Activated naive CD4-positive, alpha-beta T cell treated with anti-CD3 and anti-CD28 coated beads, Interleukin-2, amount 50 U/mL, for 16 hours (primary cell): ENCODE results near the gene OR51B2.
"Not testable (repeated sequence)": the region's sequence is repeated elsewhere in the genome, so short reads cannot be mapped to it uniquely, and the experiment has no call there.

Source experiments
- DNase-seq: peaks from one replicate; pipeline ENCODE4 v3.0.0-alpha.2; 2020

OR51B2 gene, protein sequence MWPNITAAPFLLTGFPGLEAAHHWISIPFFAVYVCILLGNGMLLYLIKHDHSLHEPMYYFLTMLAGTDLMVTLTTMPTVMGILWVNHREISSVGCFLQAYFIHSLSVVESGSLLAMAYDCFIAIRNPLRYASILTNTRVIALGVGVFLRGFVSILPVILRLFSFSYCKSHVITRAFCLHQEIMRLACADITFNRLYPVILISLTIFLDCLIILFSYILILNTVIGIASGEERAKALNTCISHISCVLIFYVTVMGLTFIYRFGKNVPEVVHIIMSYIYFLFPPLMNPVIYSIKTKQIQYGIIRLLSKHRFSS

DNA sequence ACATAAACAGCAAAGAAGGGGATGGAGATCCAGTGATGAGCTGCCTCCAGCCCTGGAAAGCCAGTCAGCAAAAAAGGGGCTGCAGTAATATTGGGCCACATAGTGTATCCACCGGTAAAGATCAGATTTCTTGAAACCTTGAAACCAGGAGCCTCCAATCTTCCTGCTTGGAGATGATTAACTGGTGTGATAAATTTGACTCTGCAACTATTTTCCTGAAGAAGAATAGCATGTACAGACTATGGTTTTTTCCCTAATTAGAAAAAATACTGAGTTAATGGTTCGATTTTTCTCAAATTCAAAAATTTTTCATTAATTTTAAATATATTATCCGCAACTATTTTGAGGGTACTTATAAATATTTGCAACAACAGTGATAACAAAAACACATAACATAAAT, at the start of gene OR51B2:
Gene OR51B2, minus strand, starts transcription at position 101 of the 400 bp plus-strand sequence. Its CDS starts 0 bp downstream, at position 101.
- DNase-seq = no peak

DNA sequence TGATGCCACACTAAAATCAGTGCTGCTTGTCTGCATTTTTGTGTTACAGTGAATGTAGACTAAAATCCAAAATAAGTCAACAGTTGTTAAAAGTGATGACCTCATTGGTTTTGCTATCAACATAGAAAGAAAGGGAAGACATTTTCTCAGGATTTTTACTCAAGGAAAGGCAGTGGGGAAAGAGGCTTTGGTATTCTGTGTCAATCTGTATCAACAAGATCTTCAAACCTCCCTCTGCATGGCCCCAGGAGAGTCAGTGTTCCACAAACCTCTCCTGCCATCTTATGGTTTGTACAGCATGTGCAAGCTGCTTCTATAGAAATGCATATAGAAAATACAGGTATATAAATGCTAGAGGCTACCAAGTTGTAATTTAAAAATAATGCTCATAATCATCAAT, 45.7 kb upstream of the OR51B2 start:
- DNase-seq = no peak

DNA sequence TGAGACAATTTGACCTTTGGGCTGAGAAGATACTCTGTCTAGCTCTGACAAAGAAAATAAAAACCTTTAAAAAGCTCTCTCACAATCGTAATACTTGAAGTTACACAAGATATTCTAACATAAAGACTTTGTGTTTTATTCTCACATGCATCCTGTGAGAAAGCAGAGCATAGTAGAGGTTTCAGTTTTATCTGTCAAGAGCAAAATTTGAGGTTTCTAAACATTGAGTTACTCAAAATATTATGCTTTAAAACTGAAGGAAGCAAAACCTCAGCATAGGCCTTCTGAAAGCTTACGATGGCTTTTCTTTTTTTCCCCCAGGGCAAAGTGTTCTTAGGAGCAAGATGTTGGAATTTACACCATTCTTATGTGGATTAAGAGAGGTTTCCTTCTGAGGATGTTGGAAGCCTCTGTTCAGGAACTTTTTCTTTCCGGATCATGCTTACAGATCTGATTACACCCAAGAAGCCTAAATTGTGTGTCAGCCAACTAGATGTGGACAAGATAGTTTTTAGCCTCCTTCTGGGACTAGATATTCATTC, 44.5 kb upstream of the OR51B2 start:
- DNase-seq = no peak

DNA sequence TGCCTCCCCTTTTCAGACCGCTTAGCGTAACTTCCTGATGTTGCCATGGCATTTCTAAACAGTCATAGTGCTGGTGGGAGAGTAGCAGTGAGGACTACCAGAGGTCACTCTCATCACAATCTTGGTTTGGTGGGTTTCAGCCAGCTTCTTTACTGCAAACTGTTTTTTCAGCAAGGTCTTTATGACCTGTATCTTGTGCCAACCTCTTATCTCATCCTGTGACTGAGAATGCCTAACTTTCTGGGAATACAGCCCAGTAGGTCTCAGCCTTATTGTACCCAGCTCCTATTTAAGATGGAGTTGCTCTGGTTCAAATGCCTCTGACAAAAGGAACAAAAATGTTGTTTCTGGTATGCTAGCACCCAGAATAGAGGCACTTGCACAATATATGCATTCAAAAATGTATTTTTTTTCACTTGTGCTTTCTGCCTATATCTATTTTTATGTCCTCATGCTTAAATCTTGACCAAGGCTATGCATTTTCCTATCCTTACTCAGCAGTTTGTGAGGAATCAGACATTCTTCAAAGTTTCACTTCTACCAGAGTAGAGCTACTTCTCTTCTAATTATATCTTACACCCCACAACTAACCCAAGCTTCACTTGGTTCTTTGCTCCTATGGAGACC, 43.5 kb upstream of the OR51B2 start:
- DNase-seq = no peak

DNA sequence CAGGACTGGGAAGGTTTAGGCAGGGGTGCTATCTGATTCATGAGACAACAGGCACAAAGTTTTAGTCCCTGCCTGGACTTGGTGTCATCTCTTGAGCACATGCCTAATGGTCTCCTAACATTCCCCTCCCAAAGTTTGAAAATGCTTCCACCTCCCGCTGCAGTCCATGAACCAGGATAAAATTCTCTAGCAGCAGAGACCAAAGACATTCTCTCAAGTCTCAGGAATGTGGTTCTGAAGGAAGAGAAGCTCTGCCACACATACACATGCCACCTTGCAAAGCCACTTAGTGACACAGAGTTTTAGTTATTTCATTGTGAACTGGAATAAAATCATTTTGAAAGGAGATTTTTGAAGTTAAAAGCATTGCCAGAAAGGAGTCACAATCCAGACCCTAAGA, 42.8 kb upstream of the OR51B2 start:
- DNase-seq = no peak

DNA sequence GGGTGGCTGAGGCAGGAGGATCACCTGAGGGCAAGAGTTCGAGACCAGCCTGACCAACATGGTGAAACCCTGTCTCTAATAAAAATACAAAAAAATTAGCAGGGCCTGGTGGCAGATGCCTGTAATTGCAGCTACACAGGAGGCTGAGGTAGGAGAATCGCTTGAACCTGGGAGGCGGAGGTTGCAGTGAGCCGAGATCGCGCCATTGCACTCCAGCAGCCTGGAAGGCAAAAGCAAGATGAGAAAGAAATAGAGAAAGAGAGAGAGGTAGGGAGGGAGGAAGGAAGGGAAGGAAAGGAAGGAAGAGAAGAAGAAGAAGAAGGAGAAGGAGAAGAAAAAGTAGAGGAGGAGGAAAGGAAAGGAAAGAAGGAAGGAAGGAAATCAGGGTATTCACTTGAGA, 42.3 kb upstream of the OR51B2 start:
- not testable (repeated sequence) for DNase-seq

DNA sequence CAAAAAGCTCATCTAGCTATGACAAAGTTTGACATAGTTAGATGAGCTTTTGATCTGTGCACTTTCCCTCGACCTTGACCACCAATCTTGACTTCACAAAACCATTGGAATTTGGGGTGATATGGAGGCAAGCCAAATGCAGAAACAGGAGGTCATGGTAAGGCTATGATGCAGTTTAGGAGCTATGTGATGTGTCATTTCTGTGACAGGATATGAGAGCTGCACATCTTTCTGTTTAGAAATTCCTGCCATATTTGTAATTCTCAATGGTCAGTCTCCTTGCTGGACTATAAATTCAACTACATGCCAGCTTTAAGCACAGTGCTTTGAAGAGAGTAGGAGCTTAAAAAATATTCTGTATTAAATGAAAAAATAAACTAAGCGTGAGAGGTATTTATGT, 40.1 kb upstream of the OR51B2 start:
- no peak for DNase-seq

DNA sequence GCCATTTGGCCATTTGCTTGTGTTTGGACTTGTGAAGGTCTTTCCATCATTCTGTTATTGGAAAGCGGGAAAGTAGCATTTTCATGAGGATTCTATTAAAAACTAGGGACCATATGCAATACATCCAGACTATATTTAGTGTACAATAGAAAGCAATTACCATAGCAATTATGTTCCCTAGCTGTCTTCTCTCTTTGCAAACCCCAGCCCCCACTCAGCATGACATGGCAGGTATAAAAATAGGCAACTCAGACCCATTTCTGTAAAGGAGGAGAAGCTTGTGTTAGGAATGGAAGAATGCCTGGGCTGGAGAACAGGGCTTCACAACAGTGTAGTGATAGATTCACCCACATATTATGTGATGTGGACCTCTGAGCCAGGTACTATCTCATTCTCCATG, 39.6 kb upstream of the OR51B2 start:
- DNase-seq = no peak

DNA sequence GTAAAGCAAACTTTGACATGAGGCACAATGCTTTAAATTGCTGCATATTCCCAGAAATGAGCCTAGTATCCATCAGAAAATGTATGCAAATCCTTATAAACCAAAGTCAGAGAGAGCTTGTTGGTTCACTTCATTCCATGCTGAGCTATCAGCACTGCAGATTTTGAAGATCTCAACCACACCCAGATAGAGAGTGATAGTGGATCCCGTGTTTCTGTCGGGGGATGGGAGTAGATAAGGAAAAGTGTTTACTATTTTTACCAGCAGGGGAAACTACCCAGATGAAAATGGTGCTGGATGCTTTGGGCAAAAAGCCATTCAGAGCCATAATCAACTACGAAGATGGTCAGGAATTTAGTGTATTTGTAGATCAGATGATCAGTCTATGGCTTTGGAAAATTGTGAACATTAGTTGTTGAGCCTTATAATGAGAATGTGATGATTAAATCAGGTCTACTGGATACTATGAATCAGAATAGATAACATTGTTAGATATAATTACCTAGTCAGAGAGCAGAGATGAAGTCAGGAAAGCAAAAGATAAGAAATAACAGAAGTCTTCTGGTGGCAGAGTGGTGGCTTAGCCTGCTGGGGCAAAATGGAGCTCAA, 38.0 kb upstream of the OR51B2 start:
- no peak for DNase-seq

DNA sequence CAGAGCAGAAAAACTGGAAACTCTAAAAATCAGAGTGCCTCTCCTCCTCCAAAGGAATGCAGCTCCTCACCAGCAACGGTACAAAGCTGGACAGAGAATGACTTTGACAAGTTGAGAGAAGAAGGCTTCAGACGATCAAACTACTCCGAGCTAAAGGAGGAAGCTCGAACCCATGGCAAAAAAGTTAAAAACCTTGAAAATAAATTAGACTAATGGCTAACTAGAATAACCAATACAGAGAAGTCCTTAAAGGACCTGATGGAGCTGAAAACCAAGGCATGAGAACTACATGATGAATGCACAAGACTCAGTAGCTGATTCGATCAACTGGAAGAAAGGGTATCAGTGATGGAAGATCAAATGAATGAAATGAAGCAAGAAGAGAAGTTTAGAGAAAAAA, 31.9 kb upstream of the OR51B2 start:
- DNase-seq = not testable (repeated sequence)

DNA sequence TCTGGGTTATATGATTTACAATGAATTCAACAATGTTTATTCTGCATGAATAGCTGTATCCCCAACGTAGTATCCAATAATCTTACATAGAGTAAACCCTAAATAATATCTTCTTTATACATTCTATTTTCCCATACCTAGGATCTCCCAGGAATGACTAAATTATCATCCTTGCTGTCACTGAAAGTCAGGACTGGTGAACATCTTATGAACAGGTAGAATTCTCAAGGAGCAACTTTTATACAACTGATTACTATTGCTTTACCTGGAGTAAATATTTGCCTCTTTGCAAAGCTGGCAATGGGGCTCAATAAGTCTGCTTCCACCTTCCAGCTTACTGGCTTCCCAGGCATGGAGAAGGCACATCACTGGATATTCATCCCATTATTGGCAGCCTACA, 27.1 kb upstream of the OR51B2 start, which contains the start of gene OR51B6:
Gene OR51B6, plus strand, starts transcription at position 301 of the 400 bp plus-strand sequence. Its CDS starts 0 bp downstream, at position 301.
- no peak for DNase-seq

DNA sequence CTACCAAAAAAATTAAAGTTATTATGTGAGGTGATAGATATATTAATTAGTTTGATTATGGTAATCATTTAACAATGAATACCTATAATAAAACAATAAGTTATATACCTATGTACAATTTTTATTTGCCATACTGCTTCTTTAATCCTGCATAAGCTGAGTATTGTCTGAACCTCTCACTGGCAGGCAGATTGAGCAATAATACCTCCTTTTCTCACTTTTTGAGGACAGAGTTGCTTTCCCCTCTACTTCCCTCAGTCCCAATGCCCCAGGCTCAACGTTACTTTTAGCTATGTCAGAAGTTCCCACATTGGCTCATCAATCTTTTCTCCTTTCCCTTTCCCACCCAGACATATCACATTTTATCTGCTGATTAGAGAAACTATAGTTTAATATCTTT, 25.5 kb upstream of the OR51B2 start:
- DNase-seq = no peak

DNA sequence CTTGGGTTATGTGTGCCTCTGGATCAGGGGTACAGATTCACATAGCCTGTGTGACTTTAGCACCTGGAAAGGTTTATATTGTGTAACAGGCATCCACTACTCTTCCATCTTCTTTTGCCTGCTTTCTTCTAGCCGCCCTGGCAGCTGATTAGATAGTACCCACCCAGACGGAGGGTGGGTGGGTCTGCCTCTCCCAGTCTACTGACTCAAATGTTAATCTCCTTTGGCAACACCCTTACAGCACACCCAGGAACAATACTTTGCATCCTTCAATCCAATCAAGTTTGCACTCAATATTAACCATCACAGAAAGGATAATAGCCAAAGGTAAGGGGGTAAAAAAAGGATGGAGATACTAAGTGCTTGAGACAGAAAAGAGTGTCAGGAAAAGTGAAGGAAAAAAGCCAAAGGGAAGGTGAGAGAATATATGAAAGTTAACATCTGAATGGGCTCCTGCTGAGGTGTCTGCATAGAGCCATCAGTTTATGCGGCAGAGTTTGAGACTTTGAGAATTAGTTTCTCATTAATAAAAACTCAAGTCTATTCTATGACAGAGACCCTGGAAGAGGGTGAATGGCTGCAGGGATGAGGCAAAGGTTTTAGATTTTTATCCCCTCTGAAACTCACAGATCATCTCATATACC, 24.6 kb upstream of the OR51B2 start:
- DNase-seq = no peak

DNA sequence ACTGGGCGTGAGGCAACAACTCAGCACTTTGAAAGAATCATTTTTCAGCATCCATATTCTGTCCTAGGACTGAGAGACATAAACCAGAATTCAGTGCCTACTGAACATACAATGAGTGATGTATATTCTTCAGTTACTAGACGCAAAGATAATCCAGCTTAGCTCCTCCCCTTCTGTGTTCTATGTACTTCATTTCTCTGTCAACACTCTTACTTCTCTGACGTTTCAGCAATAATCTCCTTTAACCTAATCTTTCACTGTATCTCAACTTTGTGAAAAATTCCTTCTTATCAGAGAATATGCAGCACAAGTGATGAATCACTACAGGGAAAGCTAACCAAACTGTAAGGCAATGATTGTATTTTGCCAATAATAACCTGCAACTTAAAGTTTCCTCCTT, 21.7 kb upstream of the OR51B2 start:
- no peak for DNase-seq

DNA sequence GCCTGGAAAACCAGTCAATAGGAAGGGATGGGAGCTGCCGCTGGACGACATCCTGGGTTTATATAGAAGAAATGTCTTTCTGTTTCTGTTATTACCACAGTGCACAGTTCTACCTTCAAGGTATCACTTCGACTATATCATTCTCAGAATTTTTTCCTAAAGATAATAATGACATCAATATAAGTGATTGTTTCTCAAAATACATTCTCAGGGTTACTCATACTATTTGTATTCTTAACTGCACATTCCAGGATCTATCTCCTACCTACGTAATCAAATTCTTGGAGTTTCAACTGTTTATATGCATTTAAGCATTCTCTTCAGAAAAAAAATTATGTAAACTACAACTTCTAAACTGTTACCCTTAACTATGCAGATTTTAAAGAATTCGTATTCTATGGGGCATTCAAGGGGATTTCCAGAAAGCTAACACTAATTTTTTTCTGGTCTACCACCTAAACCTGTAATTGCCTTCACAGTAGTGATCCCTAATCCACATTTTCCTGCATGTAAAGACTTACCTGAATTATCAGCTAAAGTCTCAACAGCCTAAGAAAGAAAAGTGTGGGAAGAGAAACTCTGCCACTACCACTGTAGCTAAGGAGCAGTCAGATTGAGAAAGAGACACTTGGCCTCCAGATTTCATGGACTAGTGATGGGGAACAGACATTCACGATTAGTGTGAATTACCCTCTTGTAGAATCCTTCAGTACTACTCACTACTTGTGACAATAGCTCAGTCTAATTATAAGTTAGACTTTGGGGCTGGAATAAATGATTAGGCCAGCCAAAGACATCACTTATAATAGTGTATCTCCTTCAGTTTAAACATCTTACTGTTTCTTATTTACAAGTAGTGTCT, 19.6 kb upstream of the OR51B2 start, which contains the start of gene OR51B5:
Gene OR51B5, minus strand, starts transcription at position 51 of the 862 bp plus-strand sequence. Its CDS starts 0 bp downstream, at position 51.
- DNase-seq = no peak

DNA sequence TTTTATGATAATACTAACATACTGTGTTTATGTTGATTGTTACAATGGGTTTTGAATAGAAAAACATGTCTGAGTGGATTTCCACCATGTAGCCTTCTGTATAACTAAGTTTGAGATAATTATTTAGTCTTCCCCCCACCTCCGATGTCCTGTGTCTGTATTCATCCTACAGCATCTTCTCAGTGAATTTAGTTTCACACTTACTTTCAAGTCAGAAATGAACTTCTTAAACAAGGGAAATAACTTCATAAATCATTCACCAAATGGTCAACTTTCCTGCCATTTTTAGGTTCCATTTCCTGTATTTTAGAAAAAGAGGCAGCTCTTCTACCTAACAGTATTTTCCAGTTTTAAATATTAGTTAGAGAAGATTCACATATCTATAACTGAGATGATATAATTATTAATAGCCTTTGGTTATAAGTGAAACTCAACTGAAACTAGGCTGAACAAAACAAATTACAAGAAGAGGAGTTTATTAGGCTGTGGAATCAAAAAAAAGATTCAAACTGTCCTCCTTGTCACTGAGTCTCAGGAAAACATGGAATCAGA, 15.8 kb upstream of the OR51B2 start:
- DNase-seq = no peak

DNA sequence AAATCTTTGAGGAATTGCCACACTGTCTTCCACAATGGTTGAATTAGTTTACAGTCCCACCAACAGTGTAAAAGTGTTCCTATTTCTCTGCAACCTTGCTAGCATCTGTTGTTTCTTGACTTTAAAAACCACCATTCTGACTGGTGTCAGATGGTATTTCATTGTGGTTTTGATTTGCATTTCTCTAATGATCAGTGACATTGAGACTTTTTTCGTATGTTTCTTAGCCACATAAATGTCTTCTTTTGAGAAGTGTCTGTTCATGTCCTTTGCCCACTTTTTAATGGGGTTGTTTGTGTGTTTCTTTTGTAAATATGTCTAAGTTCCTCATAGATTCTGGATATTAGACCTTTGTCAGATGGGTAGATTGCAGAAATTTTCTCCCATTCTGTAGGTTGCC, 13.2 kb upstream of the OR51B2 start:
- DNase-seq = not testable (repeated sequence)

DNA sequence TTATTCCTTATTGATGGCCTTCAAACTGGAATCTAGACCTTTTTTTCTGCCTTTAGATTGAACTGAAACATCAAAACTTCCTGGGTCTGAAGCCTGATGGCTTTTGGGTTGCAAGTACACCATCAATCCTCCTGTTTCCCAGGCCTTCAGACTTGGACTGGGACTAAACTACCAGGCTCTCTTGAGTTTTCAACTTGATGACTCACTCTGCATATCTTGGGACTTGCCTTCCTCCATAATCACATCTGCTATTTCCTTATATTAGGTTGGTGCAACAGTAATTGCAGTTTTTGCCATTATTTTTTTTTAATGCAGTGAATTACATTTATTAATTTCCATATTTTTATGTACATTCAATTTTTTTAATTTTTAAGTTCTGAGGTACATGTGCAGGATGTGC, 12.2 kb upstream of the OR51B2 start:
- no peak for DNase-seq

DNA sequence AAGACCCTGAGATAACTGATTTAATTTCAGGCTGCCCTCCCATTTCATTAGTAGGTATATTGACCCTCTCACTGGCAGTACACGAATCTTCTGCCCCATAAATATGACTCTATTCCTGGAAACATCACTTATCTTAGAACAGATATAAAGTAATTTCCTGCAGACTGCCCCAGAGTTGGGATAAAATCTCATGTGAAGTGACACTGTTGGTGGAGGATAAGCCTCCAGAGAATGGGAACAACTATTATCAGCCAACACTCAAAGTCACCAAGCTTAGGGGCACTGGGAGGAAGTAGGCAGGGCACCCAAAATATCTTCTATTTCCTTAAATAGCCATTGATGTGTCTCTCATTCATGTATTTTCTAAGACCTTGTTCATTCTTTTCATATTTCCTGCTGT, 11.1 kb upstream of the OR51B2 start:
- no peak for DNase-seq

DNA sequence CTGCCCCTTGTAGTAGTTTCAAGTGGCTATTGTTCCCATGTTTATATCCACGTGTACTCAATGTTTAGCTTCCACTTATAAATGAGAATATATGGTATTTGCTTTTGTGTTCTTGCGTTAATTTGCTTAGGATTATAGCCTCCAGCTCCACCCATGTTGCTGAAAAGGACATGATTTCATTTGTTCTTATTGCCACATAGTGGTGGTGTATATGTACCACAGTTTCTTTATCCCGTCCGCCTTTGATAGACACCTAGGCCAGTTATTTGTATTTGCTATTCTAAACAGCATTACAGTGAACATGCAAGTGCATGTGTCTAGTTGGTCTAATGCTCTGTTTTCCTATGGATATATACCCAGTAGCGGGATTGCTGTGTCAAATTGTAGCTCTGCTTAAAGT, 6.8 kb downstream of the OR51B2 start:
- no peak for DNase-seq

DNA sequence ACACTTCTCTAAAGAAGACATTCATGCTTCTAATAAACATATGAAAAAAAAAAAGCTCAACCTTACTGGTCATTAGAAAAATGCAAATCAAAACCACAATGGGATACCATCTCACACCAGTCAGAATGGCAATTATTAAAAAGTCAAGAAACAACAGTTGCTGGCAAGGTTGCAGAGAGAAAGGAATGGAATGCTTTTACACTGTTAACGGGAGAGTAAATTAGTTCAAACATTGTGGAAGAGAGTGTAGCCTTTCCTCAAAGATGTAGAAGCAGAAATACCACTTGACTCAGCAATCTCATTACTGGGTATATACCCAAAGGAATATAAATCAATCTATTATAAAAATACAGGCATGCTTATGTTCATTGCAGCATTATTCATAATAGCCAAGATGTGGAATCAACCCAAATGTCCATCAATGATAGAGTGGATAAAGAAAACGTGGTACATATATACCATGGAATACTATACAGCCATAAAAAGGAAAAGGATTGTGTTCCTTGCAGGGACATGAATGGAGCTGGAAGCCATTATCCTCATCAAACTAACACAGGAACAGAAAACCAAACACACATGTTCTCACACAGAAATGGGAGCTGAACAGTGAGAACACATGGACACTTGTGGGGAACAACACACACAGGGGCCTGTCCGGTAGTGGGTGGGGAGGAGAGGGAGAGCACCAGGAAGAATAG, 10.6 kb downstream of the OR51B2 start:
- not testable (repeated sequence) for DNase-seq
